NCI-H2171 treated with DMSO at 0.1 percent for 48 hours (cell line): ENCODE results near the gene PBXIP1.

Source experiments
- DNase-seq: peaks from one replicate; lab custom pipeline; 2025; lab: John Stamatoyannopoulos, UW

PBXIP1 gene

DNA sequence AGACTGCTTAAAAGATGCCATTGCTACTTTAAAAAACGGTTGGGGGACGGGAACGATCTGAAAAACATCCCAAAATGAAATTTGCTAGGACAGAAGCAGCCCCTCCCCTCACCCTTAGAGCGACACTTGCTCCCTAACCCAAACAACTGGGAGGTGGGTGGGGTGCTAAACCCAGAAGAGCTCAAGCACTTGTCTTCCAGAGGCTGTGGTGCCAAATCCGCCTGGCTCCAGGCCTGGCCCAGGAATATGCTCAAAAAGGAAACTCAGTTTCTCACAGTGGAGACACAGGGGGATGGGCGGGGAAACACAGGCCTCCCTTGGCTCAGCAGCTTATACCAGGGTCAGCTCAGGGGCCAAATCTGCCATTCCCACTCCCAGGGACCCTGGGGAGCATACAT is 644 bp upstream of the PBXIP1 start:
- DNase-seq, result no peak

DNA sequence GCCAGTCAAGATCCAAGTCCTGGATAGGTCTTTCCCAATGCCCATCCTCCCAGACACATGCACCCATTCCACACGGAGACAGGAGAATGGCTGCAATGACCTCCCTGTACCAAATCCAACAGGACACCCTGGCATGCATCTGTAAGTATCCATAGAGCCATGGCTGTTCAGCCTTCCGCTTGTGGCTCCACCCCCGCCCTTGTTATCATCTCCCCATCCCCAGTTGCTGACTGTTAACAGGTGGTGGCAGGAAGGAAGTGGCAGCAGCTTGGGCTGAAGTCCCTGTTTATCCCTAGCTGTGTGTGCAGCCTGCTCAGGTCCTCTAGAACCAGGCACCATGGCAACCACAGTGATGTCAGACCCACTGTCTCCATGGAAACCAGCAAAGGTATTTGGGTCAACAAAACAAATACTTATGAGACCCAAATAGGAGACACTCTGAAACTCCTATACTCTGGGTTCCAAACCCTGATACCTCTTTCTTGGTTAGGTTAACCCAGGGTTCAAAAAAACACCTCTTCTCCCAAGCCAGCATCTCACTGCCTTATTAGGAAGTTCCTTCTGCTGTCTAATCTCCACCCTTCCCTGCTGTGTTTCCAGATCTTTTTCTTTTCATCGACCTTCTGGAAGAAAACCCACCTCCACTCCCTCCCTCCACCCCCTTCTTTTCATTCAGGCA is 721 bp downstream of the PBXIP1 start:
- DNase-seq, result peak; percentile 43

DNA sequence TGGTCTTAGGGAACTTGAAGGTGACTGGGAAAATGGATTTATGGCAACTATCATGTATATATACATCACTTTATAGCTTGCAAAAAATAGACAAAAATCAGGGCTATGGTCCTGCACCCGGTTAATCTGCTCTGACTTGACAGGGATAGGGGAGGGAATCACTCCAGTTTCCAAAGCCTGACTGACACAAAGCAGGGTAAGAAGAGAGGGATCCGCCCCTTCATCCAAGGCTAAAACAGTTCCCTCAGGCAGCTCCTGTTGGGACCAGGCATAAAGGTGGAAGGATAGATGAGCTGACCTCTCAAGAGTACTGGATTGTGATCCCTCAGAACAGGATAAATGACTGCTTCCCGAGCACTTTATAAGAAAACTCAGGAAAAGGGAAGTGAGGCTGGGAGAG is 1.4 kb downstream of the PBXIP1 start:
- DNase-seq, result no peak

- no peak for DNase-seq
Measured at GRCh38 chr1:154953611-154954038, 2.3 kb downstream of the PBXIP1 start.

DNA sequence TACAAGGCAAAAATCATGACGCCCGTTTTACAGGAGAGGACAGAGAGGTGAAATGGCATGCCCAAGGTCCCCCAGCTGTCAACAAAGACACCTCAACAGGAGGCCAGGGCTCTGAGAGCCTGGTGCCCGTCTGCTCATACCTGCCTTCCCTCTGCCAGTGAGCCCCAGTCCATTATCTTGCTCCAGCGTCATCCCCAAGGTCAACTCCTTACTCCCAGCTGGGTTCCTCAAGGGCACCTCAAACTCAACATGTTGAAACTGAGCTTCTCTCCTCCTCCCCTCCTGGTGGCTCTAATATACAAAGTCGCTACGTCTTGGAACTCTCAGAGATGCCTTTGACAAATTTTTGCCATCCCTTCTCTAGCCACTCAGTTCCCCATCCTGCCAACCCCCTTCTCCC is 3.2 kb downstream of the PBXIP1 start:
- no peak for DNase-seq

DNA sequence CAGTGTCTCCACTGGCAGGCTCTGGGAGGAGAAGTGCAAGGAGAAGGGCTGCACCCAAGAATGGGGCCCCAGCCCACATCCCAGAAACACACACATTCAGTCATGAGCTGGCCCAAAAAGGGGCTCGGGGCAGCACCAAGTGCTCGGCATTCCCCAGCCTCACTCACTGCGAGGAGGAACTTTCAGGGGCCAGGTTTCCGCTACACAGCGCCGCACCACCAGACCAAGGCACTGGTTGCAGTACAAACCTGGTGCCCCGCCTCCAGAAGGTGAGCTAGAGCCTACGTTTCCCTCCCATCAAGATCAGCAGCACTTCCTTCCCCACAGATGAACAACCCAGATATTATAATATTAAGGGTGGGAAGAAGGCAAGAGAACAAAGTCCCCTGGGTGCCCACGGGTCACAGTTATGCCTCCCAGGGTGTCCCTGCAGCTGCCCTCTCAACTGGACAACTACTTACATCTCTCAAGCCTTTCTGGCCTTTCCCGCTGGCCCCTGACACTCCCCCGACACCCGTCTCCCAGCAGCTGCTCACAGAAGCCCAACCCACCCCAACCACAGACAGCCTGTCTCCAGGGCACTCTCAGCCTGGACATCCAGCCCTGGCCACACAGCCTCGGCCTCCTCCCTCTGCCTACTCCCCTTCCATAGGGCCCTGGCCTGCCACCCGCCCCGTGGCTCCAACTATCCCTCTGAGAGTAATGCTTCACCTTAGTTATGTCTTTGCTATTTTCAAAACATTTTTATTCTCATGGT is 3.8 kb downstream of the PBXIP1 start:
- no peak for DNase-seq

DNA sequence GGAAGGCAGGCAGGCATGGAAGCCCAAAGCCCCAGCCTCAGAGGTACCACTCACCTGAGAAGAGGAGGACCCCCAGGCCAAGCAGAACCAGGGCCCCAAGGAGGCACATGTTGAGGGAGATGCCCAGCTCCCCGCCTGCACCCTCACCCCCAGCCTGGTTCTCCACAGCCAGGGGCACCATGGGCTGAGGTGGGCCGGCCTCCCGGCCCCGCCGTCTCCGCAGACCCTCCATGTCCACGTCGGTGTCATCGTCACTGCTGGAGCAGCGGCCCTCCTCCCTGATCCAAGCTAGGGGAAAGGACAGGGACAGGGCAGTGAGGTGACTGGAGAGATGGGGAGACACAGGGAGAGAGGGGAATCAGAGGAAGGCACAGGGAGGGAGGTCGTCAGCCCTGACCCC is 7.8 kb downstream of the PBXIP1 start:
- DNase-seq, result no peak

GRCh38 chr1:154945962-154946850 is 9.7 kb downstream of the PBXIP1 start:
- no peak for DNase-seq

DNA sequence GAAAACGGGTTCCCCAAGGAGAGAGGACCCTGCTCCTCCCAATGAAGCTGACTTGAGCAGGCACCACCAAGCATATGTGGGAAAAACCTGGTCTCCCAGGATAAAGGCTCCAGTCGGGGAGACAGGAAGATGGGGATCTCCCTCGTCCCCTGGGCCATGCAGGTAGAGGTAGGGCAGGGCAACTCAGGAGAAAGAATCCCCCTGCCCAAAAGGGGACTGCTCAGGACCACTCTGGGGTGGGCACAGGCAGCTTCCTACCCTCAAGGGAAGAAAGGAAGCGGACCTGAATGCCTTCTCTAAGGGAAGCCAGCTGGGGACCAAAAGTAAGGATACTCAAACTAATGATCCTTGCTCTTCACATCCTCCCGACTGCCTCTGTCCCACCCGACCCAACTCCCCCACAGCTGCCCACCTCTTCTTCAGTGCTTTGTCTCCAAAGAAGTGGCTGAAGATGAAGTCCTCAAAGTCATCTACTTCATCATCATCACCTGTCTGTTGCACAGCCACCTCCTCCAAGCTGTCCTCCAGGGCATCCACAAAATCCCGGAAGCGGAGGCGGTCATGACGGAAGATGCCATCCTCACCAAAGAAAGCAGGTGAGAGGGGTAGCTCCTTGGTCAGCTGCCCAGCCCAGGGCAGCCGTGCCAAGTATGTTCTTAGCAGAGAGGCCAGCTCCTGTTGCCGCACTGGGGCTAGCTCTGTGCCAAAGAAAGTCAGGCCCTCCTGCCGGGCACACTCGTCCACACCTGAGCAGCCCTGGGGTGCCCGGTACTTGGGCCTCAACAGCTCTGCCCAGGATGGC is 10.5 kb downstream of the PBXIP1 start:
- no peak for DNase-seq

GRCh38 chr1:154944401-154945159 is 11.3 kb downstream of the PBXIP1 start:
- DNase-seq, result no peak

DNA sequence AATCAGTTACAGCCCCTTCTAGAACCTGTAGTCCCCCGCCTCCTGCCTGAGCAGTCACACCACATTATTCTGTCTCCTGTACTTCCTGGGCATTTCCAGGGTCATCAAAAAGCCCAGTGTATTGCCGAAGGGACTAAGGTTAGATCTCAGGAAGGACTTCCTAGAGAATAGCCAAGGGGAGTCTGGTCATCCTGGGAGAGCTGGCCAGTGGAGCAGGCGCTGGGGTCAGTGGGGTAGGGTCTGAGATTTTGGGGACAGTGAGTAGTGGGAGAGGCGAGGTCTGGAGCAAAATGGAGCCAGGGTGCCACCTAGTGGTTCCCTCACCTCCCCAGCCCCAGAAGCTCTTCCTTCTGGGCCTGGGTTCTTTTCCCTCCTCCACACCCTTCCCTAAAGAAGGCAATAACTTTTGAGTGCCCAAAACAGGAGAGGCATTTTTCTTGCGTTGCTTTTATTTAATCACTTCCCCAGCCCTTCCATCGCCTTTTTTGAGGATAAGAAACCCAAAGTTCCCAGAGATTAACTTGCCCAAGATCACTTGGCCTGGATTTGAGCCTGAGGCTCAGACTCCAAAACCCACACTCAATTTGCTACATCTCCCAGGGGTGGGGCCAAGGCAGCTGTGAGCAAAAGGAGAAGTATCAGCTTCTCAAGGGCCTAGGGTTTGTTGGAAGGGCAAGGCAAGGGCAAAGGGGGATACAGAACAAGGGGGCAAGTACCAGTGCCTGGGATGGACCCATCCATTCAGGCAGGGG is 12.1 kb downstream of the PBXIP1 start:
- DNase-seq, result peak; percentile 46

GRCh38 chr1:154941333-154942013 is 14.4 kb downstream of the PBXIP1 start:
- peak; percentile 22 for DNase-seq

GRCh38 chr1:154940651-154941194 is 15.2 kb downstream of the PBXIP1 start:
- no peak for DNase-seq

GRCh38 chr1:154940213-154940560 is 15.7 kb downstream of the PBXIP1 start:
- no peak for DNase-seq

- DNase-seq, result no peak
Measured at GRCh38 chr1:154938604-154939399, 17.1 kb downstream of the PBXIP1 start.

DNA sequence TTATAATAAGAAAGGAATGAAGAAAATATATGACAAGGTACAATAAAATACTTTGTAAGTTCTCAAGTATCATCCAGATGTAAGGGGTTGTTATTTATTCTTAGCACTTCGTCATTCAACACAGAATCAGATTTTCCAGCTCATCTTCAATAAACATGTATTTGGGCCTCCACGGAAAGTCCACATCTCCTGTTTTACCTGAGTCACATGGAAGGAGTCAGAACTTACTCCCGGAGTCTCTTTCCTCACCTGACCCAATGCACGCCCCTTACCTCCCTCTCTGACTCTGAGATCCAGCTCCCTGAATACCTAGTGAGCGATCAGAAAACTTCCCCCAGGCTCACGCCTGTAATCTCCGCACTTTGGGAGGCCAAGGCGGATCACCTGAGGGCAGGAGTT is 17.9 kb downstream of the PBXIP1 start:
- no peak for DNase-seq

DNA sequence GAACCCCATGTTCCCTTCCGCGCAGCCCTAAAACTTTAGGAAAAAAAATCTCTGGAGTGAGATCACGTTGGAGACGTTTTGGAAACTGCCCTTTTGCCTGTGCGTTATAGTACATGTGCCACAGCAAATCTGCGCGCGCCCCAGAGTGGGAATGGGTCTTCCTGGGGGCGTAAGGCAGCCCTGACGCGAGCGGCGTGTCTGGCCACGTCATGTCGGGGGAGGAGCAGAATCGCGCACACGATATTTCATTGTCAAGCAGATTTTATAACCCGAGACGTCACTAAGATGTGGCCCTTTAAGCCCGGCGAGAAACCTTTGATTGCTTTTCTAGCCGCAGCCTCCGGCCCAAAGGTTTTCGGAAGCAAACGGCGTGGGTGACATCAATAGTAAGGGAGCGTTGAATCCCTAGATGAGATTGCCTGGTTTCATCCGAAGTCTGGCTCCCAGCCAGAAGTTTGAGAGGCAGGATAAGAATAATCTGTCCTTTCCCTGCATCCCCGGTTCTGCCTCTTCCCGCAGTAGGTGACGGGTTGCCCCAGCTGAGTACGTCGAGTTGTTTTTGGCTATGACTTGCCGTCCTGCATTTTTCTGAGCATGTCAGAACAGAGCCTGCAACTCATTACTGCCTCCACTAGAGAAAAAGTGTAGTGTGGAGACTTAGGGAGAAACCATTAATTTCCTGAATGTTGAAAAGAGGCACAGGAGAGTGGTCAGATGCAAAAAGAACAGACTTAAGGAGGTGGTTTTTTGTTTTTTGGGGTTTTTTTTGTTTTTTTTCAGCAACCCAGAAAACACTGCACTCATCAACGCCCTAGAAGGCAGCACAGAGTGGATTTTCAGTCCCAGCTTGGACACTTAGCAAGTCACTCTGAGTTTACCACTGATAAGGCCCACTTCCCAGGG is 18.6 kb downstream of the PBXIP1 start:
- peak; percentile 92 for DNase-seq
